Activated CD8-positive, alpha-beta memory T cell treated with anti-CD3 and anti-CD28 coated beads for 24 hours (primary cell): ENCODE results near the gene C1orf56.
A peak's percentile ranks its signal among the peaks of the same experiment; 100 is the strongest.
"Not testable (repeated sequence)": the region's sequence is repeated elsewhere in the genome, so short reads cannot be mapped to it uniquely, and the experiment has no call there.

Experiments
- DNase-seq: peaks from one replicate; pipeline ENCODE4 v3.0.0-alpha.2; 2020

The C1orf56 gene

DNA sequence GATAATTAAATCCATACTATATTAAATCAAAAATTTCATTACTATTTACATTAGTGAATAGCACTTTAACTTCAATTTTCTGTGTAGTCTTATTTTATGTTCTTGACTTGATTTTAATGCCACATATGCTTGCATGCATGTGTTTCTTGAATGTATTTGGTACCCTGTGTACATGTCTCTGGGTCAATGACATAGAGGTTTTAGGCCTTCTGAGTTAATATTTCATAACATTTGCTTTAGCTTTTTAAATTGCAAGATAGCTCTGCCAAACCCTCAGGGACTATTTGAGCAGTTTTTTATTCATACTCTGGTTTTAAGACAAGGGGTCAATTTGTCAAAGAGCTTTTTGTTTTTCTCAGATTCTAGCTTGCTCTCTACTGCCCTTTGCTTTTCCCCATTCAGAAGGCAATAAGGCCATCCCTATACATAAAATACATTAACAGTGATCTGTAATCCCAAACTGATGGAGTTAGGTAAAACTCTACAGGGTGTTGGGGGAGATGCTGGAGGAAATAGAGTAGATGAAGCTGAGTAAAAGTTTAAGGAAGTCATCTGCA is 17.6 kb downstream of the C1orf56 start:
- no peak for DNase-seq

DNA sequence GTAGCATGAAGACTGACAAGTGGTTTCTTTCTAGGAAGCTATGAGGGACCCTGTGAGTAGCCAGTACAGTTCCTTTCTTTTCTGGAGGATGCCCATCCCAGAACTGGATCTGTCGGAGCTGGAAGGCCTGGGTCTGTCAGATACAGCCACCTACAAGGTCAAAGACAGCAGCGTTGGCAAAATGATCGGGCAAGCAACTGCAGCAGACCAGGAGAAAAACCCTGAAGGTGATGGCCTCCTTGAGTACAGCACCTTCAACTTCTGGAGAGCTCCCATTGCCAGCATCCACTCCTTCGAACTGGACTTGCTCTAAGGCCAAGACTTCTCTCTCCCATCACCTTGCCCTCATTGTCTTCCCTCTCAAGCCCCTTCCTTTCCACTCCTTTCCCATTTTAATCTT is 19.6 kb downstream of the C1orf56 start:
- DNase-seq: no peak

DNA sequence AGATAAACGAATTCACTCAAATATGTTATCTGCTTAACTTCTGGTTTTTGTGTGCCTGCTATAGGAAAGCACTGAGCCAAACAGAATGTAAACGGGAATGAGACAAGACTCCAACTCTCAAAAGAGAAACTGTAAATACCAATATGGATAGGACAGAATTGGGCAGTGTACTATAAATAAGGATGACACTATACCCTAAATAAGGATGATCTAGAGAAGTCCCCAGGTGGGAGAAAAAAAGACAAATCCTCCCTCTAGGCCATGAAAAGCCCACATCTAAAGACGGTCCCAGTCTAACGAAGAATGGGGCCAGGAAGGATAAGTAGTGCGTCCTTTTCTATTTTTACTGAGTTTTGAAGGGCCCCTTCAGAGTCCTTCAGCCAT is 21.5 kb downstream of the C1orf56 start:
- no peak for DNase-seq

DNA sequence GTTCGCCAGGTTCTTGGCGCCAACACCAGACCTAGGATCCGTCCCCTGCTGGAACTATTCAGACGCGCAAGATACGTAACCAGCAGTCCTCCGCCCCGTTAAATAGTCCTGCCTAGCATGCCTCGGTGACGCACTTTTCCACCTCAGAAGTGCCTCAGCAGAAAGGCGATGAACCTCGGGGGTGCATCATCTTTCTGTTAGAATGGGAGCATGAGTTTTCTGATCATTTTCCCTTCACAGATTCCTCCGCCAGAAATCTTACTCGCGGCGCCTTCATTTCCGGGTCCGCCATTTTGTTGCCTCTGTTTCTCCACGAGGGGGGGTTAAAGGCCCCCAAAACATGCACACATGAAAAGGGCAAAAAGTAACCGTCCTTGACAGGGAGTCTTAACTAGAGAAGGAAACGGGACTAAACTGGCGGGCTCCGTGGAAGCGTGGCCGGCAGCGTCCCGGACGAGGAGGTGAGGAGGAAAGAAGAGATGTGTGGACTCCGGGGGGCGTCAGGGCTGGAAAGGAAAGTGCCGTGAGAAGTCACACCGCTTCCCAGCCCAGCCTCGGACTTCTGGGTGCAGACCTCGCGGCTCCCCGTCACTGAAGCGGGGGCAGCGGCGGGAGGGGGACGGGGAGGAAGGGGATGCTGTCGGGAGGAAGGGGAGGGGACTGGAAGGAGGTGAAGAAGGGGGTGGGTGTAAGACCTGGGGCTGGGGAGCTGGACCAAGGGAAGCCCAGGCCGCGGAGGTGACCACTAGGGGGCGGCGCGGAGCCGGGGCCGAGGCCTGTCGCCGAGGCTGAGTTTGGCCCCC is 23.1 kb downstream of the C1orf56 start, which contains the start of gene GABPB2:
Gene GABPB2, plus strand, starts transcription at position 288 of the 803 bp plus-strand sequence. CDS start 17,429 bp downstream, outside the sequence.
- DNase-seq: peak; percentile 96

DNA sequence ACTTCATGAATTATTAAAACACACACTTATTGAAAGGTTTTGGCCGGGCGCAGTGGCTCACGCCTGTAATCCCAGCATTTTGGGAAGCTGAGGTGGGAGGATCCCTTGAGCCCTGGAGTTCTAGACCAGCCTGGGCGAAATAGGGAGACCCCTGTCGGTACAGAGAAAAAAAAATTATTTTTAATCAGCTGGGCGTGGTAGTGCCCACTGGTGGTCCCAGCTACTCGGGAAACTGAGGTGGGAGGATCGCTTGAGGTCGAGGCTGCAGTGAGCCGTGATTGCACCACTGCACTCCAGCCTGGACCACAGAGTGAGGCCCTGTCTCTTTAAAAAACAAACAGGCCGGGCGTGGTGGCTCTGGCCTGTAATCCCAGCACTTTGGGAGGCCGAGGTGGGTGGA is 24.7 kb downstream of the C1orf56 start:
- no peak for DNase-seq

DNA sequence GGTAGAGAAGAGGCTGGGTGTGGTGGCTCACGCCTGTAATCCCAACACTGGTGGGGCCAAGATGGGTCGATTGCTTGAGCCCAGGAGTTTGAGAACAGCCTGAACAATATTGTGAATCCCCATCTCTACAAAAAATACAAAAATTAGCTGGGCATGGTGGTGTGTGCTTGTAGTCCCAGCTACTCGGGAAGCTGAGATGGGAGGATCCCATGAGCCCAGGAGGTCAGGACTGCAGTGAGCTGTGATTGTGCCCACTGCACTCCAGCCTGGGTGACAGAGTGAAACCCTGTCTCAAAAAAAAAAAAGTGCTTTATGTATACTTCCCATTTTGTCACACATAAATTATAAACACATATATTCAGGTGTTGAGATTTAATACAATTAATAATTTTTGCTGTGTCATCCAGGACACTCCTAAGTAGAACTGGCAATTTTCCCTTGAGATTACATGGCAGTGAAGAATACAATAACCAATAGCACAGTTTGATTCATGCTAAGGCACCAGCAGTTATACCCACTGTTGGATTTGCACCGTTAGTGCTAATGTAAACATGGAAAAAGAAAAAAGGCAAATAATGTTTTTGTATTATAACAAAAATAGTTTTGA is 38.5 kb downstream of the C1orf56 start:
- DNase-seq: no peak

DNA sequence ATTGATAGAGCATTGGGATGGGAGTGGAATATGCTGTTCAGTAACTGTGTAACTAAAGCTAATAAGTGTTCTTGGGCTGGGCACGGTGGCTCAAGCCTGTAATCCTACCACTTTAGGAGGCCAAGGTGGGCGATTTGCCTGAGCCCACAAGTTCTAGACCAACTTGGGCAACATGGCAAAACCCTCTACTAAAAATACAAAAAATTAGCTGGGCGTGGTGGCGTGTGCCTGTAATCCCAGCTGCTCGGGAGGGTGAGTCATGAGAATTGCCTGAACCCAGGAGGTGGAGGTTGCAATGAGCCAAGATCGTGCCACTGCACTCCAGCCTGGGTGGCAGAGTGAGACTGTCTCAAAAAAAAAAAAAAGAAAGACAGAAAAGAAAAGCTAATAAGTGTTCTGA is 49.9 kb downstream of the C1orf56 start:
- not testable (repeated sequence) for DNase-seq

DNA sequence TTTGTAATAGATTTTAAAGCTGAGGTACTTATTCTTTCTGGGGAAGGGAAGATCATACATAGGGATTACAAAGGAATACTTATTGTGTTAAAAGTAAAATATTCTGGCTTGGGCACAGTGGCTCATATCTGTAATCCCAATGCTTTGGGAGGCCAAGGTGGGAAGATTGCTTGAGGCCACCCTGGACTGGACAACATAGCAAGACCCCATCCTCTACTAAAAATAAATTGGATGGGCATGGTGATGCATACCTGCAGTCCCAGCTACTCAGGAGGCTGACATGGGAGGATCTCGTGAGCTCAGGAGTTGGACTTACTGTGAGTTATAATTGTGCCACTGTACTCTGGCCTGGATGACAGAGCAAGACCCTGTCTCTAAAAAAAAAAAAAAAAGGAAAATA is 50.6 kb downstream of the C1orf56 start:
- DNase-seq: no peak
